Panc1 (cell line): Measurements from ENCODE around the gene GMDS. TPM values are rescaled to one million over a fixed set of nuclear protein-coding genes. Genes with fewer than 3 reads are reported as not detected.

ENCODE experiments used
- ATAC-seq: fragments of 200-7000 bp; cut with Tn5 transposase; 2 replicates; pipeline ENCODE4 v1.9.1; 2020; ENCODE audit warnings: mild to moderate bottlenecking, moderate library complexity
- BruUV-seq: library from RNA; stranded (reverse); fragments of 400-500 nt; replicated peaks from 2 replicates; lab custom pipeline; 2021; lab: Mats Ljungman, UMichigan
- CTCF ChIA-PET: fragments of 300-600 bp; sonication (Branson Sonifier 250); formaldehyde crosslinking; loops from one replicate; lab custom pipeline; 2022; ENCODE audit warnings: antibody characterized with exemption; lab: Charles Lee
- POLR2A ChIA-PET: fragments of 300-600 bp; sonication (Branson Sonifier 250); formaldehyde crosslinking; loops from one replicate; lab custom pipeline; 2022; ENCODE audit warnings: antibody characterized with exemption; lab: Charles Lee
- DNase-seq: peaks from one replicate; pipeline ENCODE4 v3.0.0-alpha.2; 2010; ENCODE audit warnings: low read depth, low spot score
- H3K27ac ChIP-seq: 2 replicates; pipeline ENCODE4 v1.5.1; 2011; ENCODE audit warnings: mild to moderate bottlenecking, low read length, inconsistent platforms
- H3K27me3 ChIP-seq: fragments of 200-500 bp; sonication (Bioruptor generic); 2 replicates; pipeline ENCODE4 v1.6.0; 2014; ENCODE audit warnings: low read length, inconsistent platforms; ENCODE audit not compliant: control insufficient read depth, insufficient read depth
- H3K36me3 ChIP-seq: fragments of 200-500 bp; sonication (Bioruptor generic); 2 replicates; pipeline ENCODE4 v1.5.1; 2014; ENCODE audit warnings: inconsistent platforms, mild to moderate bottlenecking, low read length, moderate library complexity; ENCODE audit not compliant: control insufficient read depth, insufficient read depth
- H3K4me1 ChIP-seq: 2 replicates; pipeline ENCODE4 v1.5.1; 2011; ENCODE audit warnings: inconsistent platforms, mild to moderate bottlenecking, low read length, moderate library complexity; ENCODE audit not compliant: control insufficient read depth, insufficient read depth
- H3K4me3 ChIP-seq, 2 experiments: 2 replicates each; pipeline ENCODE4 v1.5.1; 2011 to 2012; ENCODE audit warnings: low read depth in 2 of 2, low read length in 2 of 2, mild to moderate bottlenecking in 2 of 2, inconsistent platforms in 1 of 2, moderate library complexity in 1 of 2
- H3K9me3 ChIP-seq: fragments of 200-500 bp; sonication (Bioruptor generic); 2 replicates; pipeline ENCODE4 v1.5.1; 2014; ENCODE audit warnings: low read depth, mild to moderate bottlenecking, inconsistent platforms, low read length, moderate library complexity; ENCODE audit not compliant: control insufficient read depth, insufficient read depth
- CTCF ChIP-seq: fragments of 450-650 bp; IDR thresholded peaks from 2 replicates; pipeline ENCODE4 v1.5.1; 2017; ENCODE audit warnings: mild to moderate bottlenecking
- POLR2AphosphoS5 ChIP-seq: IDR thresholded peaks from 2 replicates; pipeline ENCODE4 v1.6.1; 2012; ENCODE audit warnings: mild to moderate bottlenecking, low read depth, low read length, moderate library complexity
- REST ChIP-seq, 2 experiments: IDR thresholded peaks; 2 replicates each; pipeline ENCODE4 v1.6.1; 2011 to 2012; ENCODE audit warnings: low read depth in 2 of 2, control low read depth in 1 of 2, low read length in 1 of 2, mild to moderate bottlenecking in 1 of 2, moderate library complexity in 1 of 2; ENCODE audit not compliant: insufficient read depth in 1 of 2
- SIN3A ChIP-seq: IDR thresholded peaks from 2 replicates; pipeline ENCODE4 v1.6.1; 2012; ENCODE audit warnings: low read depth, mild to moderate bottlenecking, low read length, moderate library complexity, borderline replicate concordance; ENCODE audit not compliant: insufficient read depth
- TCF7L2 ChIP-seq: IDR thresholded peaks from 2 replicates; pipeline ENCODE4 v1.6.1; 2011; ENCODE audit warnings: mild to moderate bottlenecking, low read depth, low read length, inconsistent platforms
- in situ Hi-C: cut with HindIII; loops from 2 replicates; pipeline ENCODE4 v1.10.0; 2016; ENCODE audit warnings: low sequenced_read_pairs, low pct_unique_long_range_greater_than_20kb
- intact Hi-C: fragments of 100-400 bp; cut with micrococcal nuclease; formaldehyde crosslinking; loops from one replicate; pipeline ENCODE4 v1.10.0; 2022; ENCODE audit not compliant: unreplicated experiment
- total RNA-seq: library from RNA; stranded (reverse); gene quantifications from one replicate; pipeline ENCODE4 v1.2.1, GENCODE V29; 2021; ENCODE audit not compliant: unreplicated experiment

Gene GMDS
- total RNA-seq, 1 experiment from 2014 or later: 9.8 TPM

- Histone ChIP-seq H3K4me3 (no peak overlapping the region), H3K9me3 (no peaks in the 10 kb centered on the region), H3K27me3 (no peaks in the 10 kb centered on the region), H3K27ac (no peak overlapping the region), H3K4me1 (no peaks in the 10 kb centered on the region; the same call in 1 of the 2 replicates), H3K36me3 (no peaks in the 10 kb centered on the region)
- DNase-seq: no peak
- intact Hi-C loops: no loop called here
- no peak for ATAC-seq
- TF ChIP-seq CTCF: no peak
- TF ChIP-seq REST (IDR thresholded peaks at IDR 0.05; ENCODE audit: insufficient read depth in 1 of 2, low read depth in 2 of 2, low read length in 1 of 2): no peak
- TF ChIP-seq SIN3A: no peak
- no TSS peak for BruUV-seq
- ChIA-PET POLR2A (no interaction called here), CTCF (no interaction called here)
- in situ Hi-C loops: no loop called here
Measured at GRCh38 chr6:1664329-1664728, 581.1 kb downstream of the GMDS start.

GRCh38 chr6:1663511-1663910 is 581.9 kb downstream of the GMDS start:
- no peak for DNase-seq
- no peaks in the 10 kb centered on the region for H3K27me3 ChIP-seq
- H3K36me3 ChIP-seq: no peaks in the 10 kb centered on the region
- in situ Hi-C loops: no loop called here
- intact Hi-C loops: no loop called here
- no TSS peak for BruUV-seq
- no peaks in the 10 kb centered on the region for H3K9me3 ChIP-seq
- ChIA-PET CTCF (no interaction called here), POLR2A (no interaction called here)
- H3K4me1 ChIP-seq: no peaks in the 10 kb centered on the region; the same call in 1 of the 2 replicates
- no peak overlapping the region for H3K27ac ChIP-seq
- no peak for TF ChIP-seq TCF7L2
- TF ChIP-seq CTCF: no peak
- TF ChIP-seq REST (IDR thresholded peaks at IDR 0.05; ENCODE audit: insufficient read depth in 1 of 2, low read depth in 2 of 2, low read length in 1 of 2): no peak
- no peak for TF ChIP-seq SIN3A
- TF ChIP-seq POLR2AphosphoS5: no peak
- ATAC-seq: no peak
- no peak overlapping the region for H3K4me3 ChIP-seq
